ENCODE measurements around the gene THOC5.
"Not testable (repeated sequence)": the region's sequence is repeated elsewhere in the genome, so short reads cannot be mapped to it uniquely, and the experiment has no call there.

THOC5 gene

GRCh38 chr22:29553351-29554224 is at the start of gene THOC5:
TSS of gene THOC5 (minus strand) at chr22:29553757. CDS start at chr22:29549147, 4,610 bp downstream.
- DNase-seq (ENCODE audit: low read depth) = peak; percentile 94

- DNase-seq (ENCODE audit: low read depth) = no peak
Measured at GRCh38 chr22:29598684-29599020, 45.1 kb upstream of the THOC5 start.

GRCh38 chr22:29597871-29598683 is 44.5 kb upstream of the THOC5 start:
- DNase-seq (ENCODE audit: low read depth) = not testable (repeated sequence)

- no peak for DNase-seq (ENCODE audit: low read depth)
Measured at GRCh38 chr22:29596408-29596807, 42.9 kb upstream of the THOC5 start.

- not testable (repeated sequence) for DNase-seq (ENCODE audit: low read depth)
Measured at GRCh38 chr22:29594447-29594846, 40.9 kb upstream of the THOC5 start.

- DNase-seq (ENCODE audit: low read depth) = no peak
Measured at GRCh38 chr22:29593923-29594322, 40.4 kb upstream of the THOC5 start.

- DNase-seq (ENCODE audit: low read depth) = peak; percentile 86
Measured at GRCh38 chr22:29587938-29588699, 34.6 kb upstream of the THOC5 start.

- DNase-seq (ENCODE audit: low read depth) = not testable (repeated sequence)
Measured at GRCh38 chr22:29586193-29586705, 32.7 kb upstream of the THOC5 start.

GRCh38 chr22:29584975-29585374 is 31.4 kb upstream of the THOC5 start:
- DNase-seq (ENCODE audit: low read depth) = no peak

GRCh38 chr22:29581799-29582198 is 28.2 kb upstream of the THOC5 start:
- no peak for DNase-seq (ENCODE audit: low read depth)

- DNase-seq (ENCODE audit: low read depth) = no peak
Measured at GRCh38 chr22:29580200-29580810, 26.7 kb upstream of the THOC5 start.

- DNase-seq (ENCODE audit: low read depth) = no peak
Measured at GRCh38 chr22:29578462-29579200, 25.1 kb upstream of the THOC5 start.

- no peak for DNase-seq (ENCODE audit: low read depth)
Measured at GRCh38 chr22:29574762-29575450, 21.3 kb upstream of the THOC5 start.

GRCh38 chr22:29570912-29571549 is 17.5 kb upstream of the THOC5 start:
- DNase-seq (ENCODE audit: low read depth) = no peak

- DNase-seq (ENCODE audit: low read depth) = no peak
Measured at GRCh38 chr22:29570456-29570855, 16.9 kb upstream of the THOC5 start.

- DNase-seq (ENCODE audit: low read depth) = no peak
Measured at GRCh38 chr22:29569011-29569678, 15.6 kb upstream of the THOC5 start.

- no peak for DNase-seq (ENCODE audit: low read depth)
Measured at GRCh38 chr22:29567338-29567737, 13.8 kb upstream of the THOC5 start.

- DNase-seq (ENCODE audit: low read depth) = not testable (repeated sequence)
Measured at GRCh38 chr22:29566513-29566912, 13.0 kb upstream of the THOC5 start.
